ENCODE data around the gene MPP2.

The MPP2 gene

DNA sequence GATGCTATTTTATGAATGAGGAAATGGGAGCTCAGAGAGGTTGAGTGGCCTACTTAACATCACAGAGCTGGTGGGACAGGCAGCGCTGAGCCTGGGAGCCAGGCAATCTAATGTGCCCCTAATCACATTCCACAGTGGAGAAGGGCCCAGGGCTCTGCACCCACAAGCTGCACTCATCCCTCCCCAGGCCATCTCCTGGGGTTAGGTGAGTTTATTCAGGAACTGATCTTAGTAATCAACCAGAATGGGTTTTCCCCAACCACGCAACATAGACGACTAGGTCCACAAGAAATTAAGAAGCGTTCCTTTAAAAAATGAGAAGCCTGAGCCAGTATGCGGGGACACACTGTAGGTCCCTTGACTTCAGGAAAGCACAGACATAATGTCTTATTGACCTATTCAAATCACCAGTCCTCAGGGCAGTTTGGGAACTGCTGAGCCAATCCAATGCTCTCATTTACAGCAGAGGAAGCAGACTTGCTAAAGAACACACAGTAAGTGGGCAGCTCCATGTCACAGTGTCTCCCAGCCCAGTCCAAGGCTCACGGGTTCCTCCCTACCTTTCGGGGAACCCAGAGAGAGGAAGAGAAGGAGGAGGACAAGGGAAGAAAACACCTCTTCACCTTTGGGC is 76.7 kb downstream of the MPP2 start:
- no peak overlapping the region for H3K4me3 ChIP-seq (ENCODE audit: low read depth, low read length)
- peak; percentile 8 for DNase-seq (ENCODE audit: low read depth)
- TF ChIP-seq, protein P1, sequence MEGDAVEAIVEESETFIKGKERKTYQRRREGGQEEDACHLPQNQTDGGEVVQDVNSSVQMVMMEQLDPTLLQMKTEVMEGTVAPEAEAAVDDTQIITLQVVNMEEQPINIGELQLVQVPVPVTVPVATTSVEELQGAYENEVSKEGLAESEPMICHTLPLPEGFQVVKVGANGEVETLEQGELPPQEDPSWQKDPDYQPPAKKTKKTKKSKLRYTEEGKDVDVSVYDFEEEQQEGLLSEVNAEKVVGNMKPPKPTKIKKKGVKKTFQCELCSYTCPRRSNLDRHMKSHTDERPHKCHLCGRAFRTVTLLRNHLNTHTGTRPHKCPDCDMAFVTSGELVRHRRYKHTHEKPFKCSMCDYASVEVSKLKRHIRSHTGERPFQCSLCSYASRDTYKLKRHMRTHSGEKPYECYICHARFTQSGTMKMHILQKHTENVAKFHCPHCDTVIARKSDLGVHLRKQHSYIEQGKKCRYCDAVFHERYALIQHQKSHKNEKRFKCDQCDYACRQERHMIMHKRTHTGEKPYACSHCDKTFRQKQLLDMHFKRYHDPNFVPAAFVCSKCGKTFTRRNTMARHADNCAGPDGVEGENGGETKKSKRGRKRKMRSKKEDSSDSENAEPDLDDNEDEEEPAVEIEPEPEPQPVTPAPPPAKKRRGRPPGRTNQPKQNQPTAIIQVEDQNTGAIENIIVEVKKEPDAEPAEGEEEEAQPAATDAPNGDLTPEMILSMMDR (IDR thresholded peaks at IDR 0.05; ENCODE audit: insufficient read depth, low read depth, low read length, missing control alignments), result no peak

DNA sequence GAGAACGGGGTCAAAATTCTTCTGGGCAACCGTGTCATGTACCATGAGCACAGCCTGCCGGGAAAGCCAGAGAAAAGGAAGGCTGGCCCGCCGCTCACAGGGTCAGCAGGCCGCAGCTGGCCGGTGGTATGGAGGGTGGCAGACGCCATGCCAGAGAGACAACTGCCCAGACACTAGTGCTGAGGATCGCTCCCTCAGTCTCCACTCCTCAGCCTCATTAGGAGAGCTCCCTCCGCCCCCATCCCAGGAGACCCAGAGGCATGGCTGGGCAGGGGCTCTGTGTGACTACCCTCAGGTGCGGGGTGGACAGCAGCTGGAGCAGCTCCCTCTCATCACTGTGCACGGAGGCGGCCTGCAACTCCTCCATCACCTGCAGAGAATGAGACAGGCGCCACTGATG is 77.6 kb downstream of the MPP2 start:
- DNase-seq (ENCODE audit: low read depth), result no peak

DNA sequence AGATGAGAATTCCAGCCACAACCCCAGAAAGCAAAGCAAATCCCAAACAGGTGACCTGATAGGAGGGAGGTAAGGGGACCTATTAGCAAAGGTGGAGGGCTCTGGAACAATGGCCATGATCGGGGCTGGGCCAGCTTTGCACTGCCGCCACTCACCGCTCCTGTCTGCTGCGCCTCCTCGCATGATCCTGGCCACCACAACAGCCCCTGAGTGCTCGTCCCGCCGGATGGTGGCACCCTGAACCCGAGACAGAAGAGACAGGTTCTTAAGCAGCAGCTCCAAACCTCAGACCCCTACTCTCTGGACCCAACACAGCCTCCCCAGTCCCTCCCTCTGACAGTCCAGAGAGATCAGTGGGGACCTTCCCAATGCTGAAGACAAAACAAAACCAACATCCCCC is 79.7 kb downstream of the MPP2 start:
- TF ChIP-seq, protein P1 (IDR thresholded peaks at IDR 0.05; ENCODE audit: insufficient read depth, low read depth, low read length, missing control alignments), result no peak

More for the DNA sequence above, 77.6 kb downstream of the MPP2 start:
- TF ChIP-seq, protein P1 (IDR thresholded peaks at IDR 0.05; ENCODE audit: insufficient read depth, low read depth, low read length, missing control alignments), result no peak
- no peak overlapping the region for H3K4me3 ChIP-seq (ENCODE audit: low read depth, low read length)

DNA sequence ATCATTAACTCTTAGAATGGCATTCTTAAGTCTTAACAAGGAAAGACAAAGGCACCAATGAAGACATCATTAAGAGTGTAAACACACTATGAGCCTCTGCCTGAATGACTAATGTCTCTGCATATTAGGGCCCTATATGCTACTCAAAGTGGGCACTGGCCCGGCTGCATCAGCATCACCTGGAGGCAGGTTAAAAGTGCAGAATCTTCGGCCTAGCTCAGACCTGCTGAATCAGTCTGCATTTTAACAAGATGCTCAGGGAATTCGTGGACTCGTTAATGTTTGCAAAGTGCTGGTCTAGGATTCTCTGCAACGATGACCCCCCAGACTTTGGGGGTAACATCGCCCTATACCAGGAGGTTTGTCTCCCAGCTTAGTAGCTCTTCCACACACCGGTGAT is 81.1 kb downstream of the MPP2 start:
- no peak overlapping the region for H3K4me3 ChIP-seq (ENCODE audit: low read depth, low read length)
- no peak for DNase-seq (ENCODE audit: low read depth)
- TF ChIP-seq, protein P1 (IDR thresholded peaks at IDR 0.05; ENCODE audit: insufficient read depth, low read depth, low read length, missing control alignments), result no peak

More for the DNA sequence above, 79.7 kb downstream of the MPP2 start:
- DNase-seq (ENCODE audit: low read depth), result no peak
- no peak overlapping the region for H3K4me3 ChIP-seq (ENCODE audit: low read depth, low read length)

DNA sequence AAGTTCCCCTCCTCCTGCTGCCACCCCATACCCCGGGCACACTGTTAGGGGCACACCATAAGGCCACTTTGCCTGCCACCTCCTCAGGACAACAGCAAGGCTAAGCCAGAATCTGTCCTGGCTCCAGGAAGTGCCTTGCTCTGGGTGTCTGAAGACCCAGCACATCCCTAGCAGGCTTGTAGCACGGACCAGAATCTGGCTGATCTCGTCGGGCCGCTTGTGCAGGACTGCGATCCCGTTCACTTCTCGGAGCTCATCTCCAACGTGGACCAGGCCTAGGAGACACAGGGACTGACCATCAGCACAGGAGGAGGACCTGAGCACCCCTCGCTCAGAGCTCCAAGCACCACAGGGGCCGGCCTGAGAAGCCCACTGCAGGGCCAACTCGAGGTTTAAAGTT is 81.8 kb downstream of the MPP2 start:
- TF ChIP-seq, protein P1 (IDR thresholded peaks at IDR 0.05; ENCODE audit: insufficient read depth, low read depth, low read length, missing control alignments), result no peak
- DNase-seq (ENCODE audit: low read depth), result no peak
- no peak overlapping the region for H3K4me3 ChIP-seq (ENCODE audit: low read depth, low read length)
